NCI-H345 (cell line): ENCODE data around the gene UBTF.

ENCODE experiments used
- DNase-seq: peaks from one replicate; lab custom pipeline; 2025; lab: John Stamatoyannopoulos, UW

The UBTF gene

GRCh38 chr17:44214896-44215295 lies 4.6 kb downstream of the UBTF start:
- no peak for DNase-seq

- no peak for DNase-seq
Measured at GRCh38 chr17:44214230-44214494, 5.3 kb downstream of the UBTF start.

- no peak for DNase-seq
Measured at GRCh38 chr17:44213403-44214229, 5.9 kb downstream of the UBTF start.

- DNase-seq: no peak
Measured at GRCh38 chr17:44212507-44213402, 6.7 kb downstream of the UBTF start.

GRCh38 chr17:44211281-44212265 lies 7.9 kb downstream of the UBTF start:
- DNase-seq: no peak

GRCh38 chr17:44210342-44211192 lies 8.9 kb downstream of the UBTF start:
- no peak for DNase-seq

- no peak for DNase-seq
Measured at GRCh38 chr17:44209786-44210341, 9.6 kb downstream of the UBTF start.

- no peak for DNase-seq
Measured at GRCh38 chr17:44207743-44208142, 11.7 kb downstream of the UBTF start.

GRCh38 chr17:44207319-44207718 lies 12.2 kb downstream of the UBTF start:
- no peak for DNase-seq

- no peak for DNase-seq
Measured at GRCh38 chr17:44206825-44207155, 12.7 kb downstream of the UBTF start.

- DNase-seq: no peak
Measured at GRCh38 chr17:44205962-44206824, 13.3 kb downstream of the UBTF start.

- DNase-seq: no peak
Measured at GRCh38 chr17:44204441-44204882, 15.0 kb downstream of the UBTF start.

GRCh38 chr17:44203731-44204440 lies 15.6 kb downstream of the UBTF start:
- DNase-seq: peak; percentile 42

GRCh38 chr17:44202756-44203155 lies 16.7 kb downstream of the UBTF start:
- no peak for DNase-seq

GRCh38 chr17:44200478-44201155 lies 18.9 kb downstream of the UBTF start:
- DNase-seq: no peak

GRCh38 chr17:44199553-44200477 lies 19.7 kb downstream of the UBTF start, which contains the start of gene ATXN7L3:
Gene ATXN7L3 (minus strand): TSS chr17:44199884. CDS start chr17:44198070, 1,814 bp downstream.
- DNase-seq: peak; percentile 98
